Measurements from ENCODE around the gene STH. TPM values are rescaled to one million over a fixed set of nuclear protein-coding genes. Genes with fewer than 3 reads are reported as not detected.

The STH gene
- polyA plus RNA-seq, 2 of the 4 experiments (the other 2 are of a cell fraction), result not detected

- CTCF ChIA-PET, result interaction anchor here (0.7 to 6.9 kb wide), 9 partner anchors 12 to 255 kb away, joined by 4 to 55 read pairs (median 10); partner anchors contain the start of gene KANSL1
- no peak for DNase-seq (ENCODE audit: low read depth in 1 of 2, low spot score in 1 of 2)
- WGBS (ENCODE audit: missing lambda C conversion rate), result 74% methylated on average over 7 of the region's 8 CpGs
Measured at GRCh38 chr17:46031920-46032319, 32.9 kb downstream of the STH start.

GRCh38 chr17:46032909-46033308 is 33.9 kb downstream of the STH start:
- H3K9me3 ChIP-seq, result no peaks in the 10 kb centered on the region
- DNase-seq (ENCODE audit: low read depth in 1 of 2, low spot score in 1 of 2) (no peak), FAIRE-seq (no peak), ATAC-seq (no peak)
- H3K27ac ChIP-seq, result no peak overlapping the region
- POLR2A ChIA-PET, result no interaction called here
- CTCF ChIA-PET, result interaction anchor here (0.6 to 6.9 kb wide), 12 partner anchors 11 to 254 kb away, joined by 3 to 55 read pairs (median 8); partner anchors contain the start of gene KANSL1
- WGBS (ENCODE audit: missing lambda C conversion rate), result 97% methylated on average over 11 of the region's 11 CpGs
- TF ChIP-seq POLR2AphosphoS2 (conservative IDR thresholded peaks at IDR 0.05; ENCODE audit: low read length) (no peak), HOXB13 (CRISPR knock-in tag; IDR thresholded peaks at IDR 0.05; ENCODE audit: low read depth) (no peak), HES2 (IDR thresholded peaks at IDR 0.05) (no peak), ZC3H11A (IDR thresholded peaks at IDR 0.05) (no peak), NFE2L2 (conservative IDR thresholded peaks at IDR 0.05; ENCODE audit: low read length) (no peak), HDAC2 (IDR thresholded peaks at IDR 0.05) (no peak), KDM5A (IDR thresholded peaks at IDR 0.05) (no peak), FOXS1 (CRISPR knock-in tag; IDR thresholded peaks at IDR 0.05) (no peak), RAD21 (conservative IDR thresholded peaks at IDR 0.05 in 1 of 2, IDR thresholded peaks at IDR 0.05 in 1 of 2) (no peak), ELK1 (IDR thresholded peaks at IDR 0.05; ENCODE audit: low read depth, low read length) (no peak), ZNF302 (CRISPR knock-in tag; IDR thresholded peaks at IDR 0.05) (no peak), EP300 (IDR thresholded peaks at IDR 0.05) (no peak), NR3C1 (IDR thresholded peaks at IDR 0.05) (no peak), HEYL (CRISPR knock-in tag; IDR thresholded peaks at IDR 0.05) (no peak), CBX2 (IDR thresholded peaks at IDR 0.05; ENCODE audit: borderline replicate concordance, low read depth) (no peak), TFCP2L1 (CRISPR knock-in tag; IDR thresholded peaks at IDR 0.05) (no peak), ESRRA (IDR thresholded peaks at IDR 0.05; ENCODE audit: borderline replicate concordance, low read length) (no peak), SMC3 (IDR thresholded peaks at IDR 0.05) (no peak)
- H3K4me3 ChIP-seq, result no peak overlapping the region
- no peak overlapping the region for H3K4me2 ChIP-seq
- no peaks in the 10 kb centered on the region for H3K4me1 ChIP-seq

More at GRCh38 chr17:46031920-46032319, 32.9 kb downstream of the STH start:
- Histone ChIP-seq H3K4me1 (no peaks in the 10 kb centered on the region), H3K4me3 (no peak overlapping the region), H3K27ac (no peak overlapping the region), H3K9me3 (no peaks in the 10 kb centered on the region), H3K4me2 (no peak overlapping the region)
- TF ChIP-seq POLR2A (IDR thresholded peaks at IDR 0.05; ENCODE audit: low read length) (0 out of 2 replicates have a peak, but pooled peaks have one; percentile 14), SMC3 (IDR thresholded peaks at IDR 0.05) (no peak)
- no peak for FAIRE-seq
- POLR2A ChIA-PET, result no interaction called here
- ATAC-seq, result no peak

GRCh38 chr17:46033392-46033791 is 34.3 kb downstream of the STH start:
- CTCF ChIA-PET, result interaction anchor here (0.6 to 6.9 kb wide), 10 partner anchors 11 to 253 kb away, joined by 3 to 55 read pairs (median 10); partner anchors contain the start of gene KANSL1
- ATAC-seq (no peak), FAIRE-seq (no peak)

More at GRCh38 chr17:46033392-46033791, 34.3 kb downstream of the STH start:
- POLR2A ChIA-PET, result no interaction called here
- TF ChIP-seq MAZ (IDR thresholded peaks at IDR 0.05; ENCODE audit: borderline replicate concordance, low read depth, low read length) (no peak), HOXB5 (CRISPR knock-in tag; IDR thresholded peaks at IDR 0.05) (no peak), BHLHE40 (IDR thresholded peaks at IDR 0.05; ENCODE audit: low read depth, low read length) (no peak), CBX2 (IDR thresholded peaks at IDR 0.05; ENCODE audit: borderline replicate concordance, low read depth) (no peak), FOSB (CRISPR knock-in tag; IDR thresholded peaks at IDR 0.05) (no peak), CBX8 (IDR thresholded peaks at IDR 0.05) (no peak), POLR2AphosphoS2 (conservative IDR thresholded peaks at IDR 0.05; ENCODE audit: low read length) (no peak), CEBPB (IDR thresholded peaks at IDR 0.05) (no peak), FOXS1 (CRISPR knock-in tag; IDR thresholded peaks at IDR 0.05) (no peak), FOSL2 (IDR thresholded peaks at IDR 0.05) (no peak), FOSL2 (CRISPR knock-in tag; IDR thresholded peaks at IDR 0.05) (no peak), E2F6 (IDR thresholded peaks at IDR 0.05; ENCODE audit: borderline replicate concordance, low read depth) (no peak), MAX (IDR thresholded peaks at IDR 0.05) (no peak), KDM1A (IDR thresholded peaks at IDR 0.05; ENCODE audit: low read depth) (no peak), RCOR1 (IDR thresholded peaks at IDR 0.05; ENCODE audit: low read depth, low read length) (no peak), CHD4 (IDR thresholded peaks at IDR 0.05; ENCODE audit: borderline replicate concordance) (no peak), HDAC2 (IDR thresholded peaks at IDR 0.05) (no peak), RNF2 (IDR thresholded peaks at IDR 0.05; ENCODE audit: borderline replicate concordance, low read depth) (no peak), TP53 (CRISPR knock-in tag; IDR thresholded peaks at IDR 0.05) (no peak), JUN (IDR thresholded peaks at IDR 0.05) (no peak)
- H3K27ac ChIP-seq, result no peak overlapping the region
- H3K9me3 ChIP-seq, result no peaks in the 10 kb centered on the region
- no peak overlapping the region for H3K4me3 ChIP-seq
- no peaks in the 10 kb centered on the region for H3K4me1 ChIP-seq
- WGBS (ENCODE audit: missing lambda C conversion rate), result 90% methylated on average over 3 of the region's 3 CpGs
- DNase-seq (ENCODE audit: low read depth in 1 of 2, low spot score in 1 of 2), result no peak
- no peak overlapping the region for H3K4me2 ChIP-seq

All from A549 (cell line).